Measurements from ENCODE around the gene MYO16.

GRCh38 chr13:109095126-109095525, 465.7 kb downstream of the MYO16 start:
- TF ChIP-seq, protein P1, sequence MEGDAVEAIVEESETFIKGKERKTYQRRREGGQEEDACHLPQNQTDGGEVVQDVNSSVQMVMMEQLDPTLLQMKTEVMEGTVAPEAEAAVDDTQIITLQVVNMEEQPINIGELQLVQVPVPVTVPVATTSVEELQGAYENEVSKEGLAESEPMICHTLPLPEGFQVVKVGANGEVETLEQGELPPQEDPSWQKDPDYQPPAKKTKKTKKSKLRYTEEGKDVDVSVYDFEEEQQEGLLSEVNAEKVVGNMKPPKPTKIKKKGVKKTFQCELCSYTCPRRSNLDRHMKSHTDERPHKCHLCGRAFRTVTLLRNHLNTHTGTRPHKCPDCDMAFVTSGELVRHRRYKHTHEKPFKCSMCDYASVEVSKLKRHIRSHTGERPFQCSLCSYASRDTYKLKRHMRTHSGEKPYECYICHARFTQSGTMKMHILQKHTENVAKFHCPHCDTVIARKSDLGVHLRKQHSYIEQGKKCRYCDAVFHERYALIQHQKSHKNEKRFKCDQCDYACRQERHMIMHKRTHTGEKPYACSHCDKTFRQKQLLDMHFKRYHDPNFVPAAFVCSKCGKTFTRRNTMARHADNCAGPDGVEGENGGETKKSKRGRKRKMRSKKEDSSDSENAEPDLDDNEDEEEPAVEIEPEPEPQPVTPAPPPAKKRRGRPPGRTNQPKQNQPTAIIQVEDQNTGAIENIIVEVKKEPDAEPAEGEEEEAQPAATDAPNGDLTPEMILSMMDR (conservative IDR thresholded peaks at IDR 0.05), result no peak
- TF ChIP-seq ZFX (IDR thresholded peaks at IDR 0.05), result no peak

Data from C4-2B (cell line).